Endothelial cell (in vitro differentiated cells): ENCODE results near the gene PRR36. TPM values are rescaled to one million over a fixed set of nuclear protein-coding genes. Genes with fewer than 3 reads are reported as not detected.
"Not testable (repeated sequence)": the region's sequence is repeated elsewhere in the genome, so short reads cannot be mapped to it uniquely, and the experiment has no call there.

ENCODE experiments used
- DNase-seq: peaks from one replicate; pipeline ENCODE4 v3.0.0; 2021; ENCODE audit warnings: low spot score
- H3K27ac Mint-ChIP-seq: one replicate; pipeline ENCODE4 v1.8.0; 2021; ENCODE audit warnings: mixed read lengths, inconsistent platforms; ENCODE audit not compliant: unreplicated experiment
- H3K27me3 Mint-ChIP-seq: one replicate; pipeline ENCODE4 v1.8.0; 2021; ENCODE audit warnings: mild to moderate bottlenecking, moderate library complexity, mixed read lengths, inconsistent platforms; ENCODE audit not compliant: unreplicated experiment
- H3K36me3 Mint-ChIP-seq: one replicate; pipeline ENCODE4 v1.8.0; 2021; ENCODE audit warnings: mild to moderate bottlenecking, low read depth, mixed read lengths, inconsistent platforms; ENCODE audit not compliant: unreplicated experiment
- H3K4me1 Mint-ChIP-seq: one replicate; pipeline ENCODE4 v1.8.0; 2021; ENCODE audit warnings: mild to moderate bottlenecking, mixed read lengths, inconsistent platforms; ENCODE audit not compliant: unreplicated experiment
- H3K4me3 Mint-ChIP-seq: one replicate; pipeline ENCODE4 v1.8.0; 2021; ENCODE audit warnings: mild to moderate bottlenecking, mixed read lengths, inconsistent platforms; ENCODE audit not compliant: unreplicated experiment
- H3K9me3 Mint-ChIP-seq: one replicate; pipeline ENCODE4 v1.8.0; 2021; ENCODE audit warnings: mixed read lengths, inconsistent platforms; ENCODE audit not compliant: unreplicated experiment
- total RNA-seq: library from RNA; stranded (reverse); fragmentation: NEBNext Ultra II Directional; extraction: Animal tissue kit (Norgen Biotek cat#: 25700); gene quantifications from one replicate; pipeline ENCODE4 v1.2.1, GENCODE V29; 2021; ENCODE audit not compliant: unreplicated experiment
- TF ChIP-seq, protein P1 (sequence below): fragments of 200-600 bp; sonication (generic); IDR thresholded peaks from one replicate; pipeline ENCODE4 v1.5.0; 2021; ENCODE audit warnings: antibody characterized with exemption; ENCODE audit not compliant: unreplicated experiment

Gene PRR36
- total RNA-seq, 1 donor from 2014 or later = 0.23 TPM

DNA sequence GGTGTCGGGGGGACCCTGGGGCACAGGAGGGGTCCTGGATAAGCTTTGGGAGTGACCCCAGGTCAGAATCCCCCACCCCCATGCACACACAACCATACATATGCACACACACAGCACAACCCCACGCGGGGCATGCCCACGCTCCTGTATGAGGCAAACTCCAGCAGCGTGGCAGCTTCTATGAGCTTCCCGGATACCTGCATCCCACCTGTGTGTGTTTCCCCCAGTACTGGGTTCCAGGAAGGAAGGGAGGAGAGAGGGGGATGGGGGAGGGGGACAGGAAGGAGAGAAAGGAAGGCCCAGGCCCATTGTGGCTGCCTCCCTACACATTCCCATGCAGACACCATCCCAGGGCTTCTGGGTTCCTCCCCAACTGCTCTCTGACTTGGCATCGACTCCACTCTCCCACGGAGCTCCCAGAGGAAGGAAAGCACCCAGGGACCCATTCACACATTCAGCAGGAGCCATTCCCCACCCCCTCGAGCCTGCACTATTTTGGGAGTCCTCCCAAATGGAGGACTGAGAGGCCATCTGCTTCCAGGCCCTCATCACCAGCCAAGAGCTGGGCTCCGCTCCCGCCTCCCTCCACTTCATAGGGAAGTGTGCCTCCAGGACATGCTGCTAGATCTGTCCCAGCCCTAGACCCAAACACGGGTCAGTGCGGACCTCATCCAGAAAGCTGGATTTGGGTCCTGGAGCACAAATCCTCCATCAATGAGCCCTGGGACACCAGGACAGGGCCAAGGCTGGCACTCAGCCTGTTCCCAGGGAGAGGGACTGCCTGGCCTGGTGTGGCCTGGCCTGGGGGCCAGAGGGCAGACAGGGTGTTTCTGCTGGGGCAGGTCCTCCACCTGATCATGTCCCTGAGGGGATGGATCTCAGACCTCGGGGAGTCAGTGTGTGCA is 13.2 kb downstream of the PRR36 start:
- peak overlapping the region; percentile 21 for H3K4me3 Mint-ChIP-seq

DNA sequence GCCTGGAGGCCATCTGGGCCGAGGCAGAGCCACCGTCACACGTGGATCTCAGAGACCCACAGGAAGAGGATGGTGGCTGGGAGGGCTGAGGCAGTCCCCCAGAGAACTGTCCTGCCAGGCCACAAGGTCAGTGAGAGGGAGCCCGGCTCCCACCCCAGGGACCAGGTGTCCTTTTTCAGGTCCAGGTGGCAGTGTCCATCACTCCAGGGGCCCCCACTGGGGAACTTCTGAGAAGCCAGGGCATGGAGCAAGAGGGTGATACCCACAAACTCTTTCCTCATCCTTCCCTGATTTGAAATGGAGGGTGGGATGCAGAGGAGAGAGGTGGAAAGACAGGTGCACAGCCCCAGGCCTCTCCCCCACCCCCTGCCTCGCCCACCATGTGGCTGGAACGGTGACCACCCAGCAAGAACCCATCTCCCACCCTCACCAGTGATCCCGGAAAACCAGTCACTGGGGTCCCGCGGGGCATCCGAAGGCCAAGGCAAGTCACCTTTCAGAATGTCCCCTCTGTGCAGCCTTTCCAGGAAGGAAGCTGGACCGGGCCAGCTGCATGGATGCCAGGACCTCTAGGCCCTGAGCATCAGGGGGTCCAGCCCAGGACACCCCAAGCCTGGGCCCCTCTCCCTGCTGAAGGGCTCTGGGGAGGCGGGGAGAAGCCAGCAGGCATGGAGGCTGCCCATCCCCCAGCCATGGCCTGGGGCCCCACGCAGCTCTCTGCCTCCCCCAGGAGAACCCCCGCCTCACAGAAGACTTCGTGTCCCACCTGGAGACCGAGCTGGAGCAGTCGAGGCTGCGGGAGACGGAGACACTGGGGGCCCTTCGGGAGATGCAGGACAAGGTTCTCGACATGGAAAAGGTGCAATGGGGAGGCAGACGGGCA is 14.1 kb downstream of the PRR36 start:
- no peak overlapping the region for H3K4me3 Mint-ChIP-seq
- TF ChIP-seq, protein P1, sequence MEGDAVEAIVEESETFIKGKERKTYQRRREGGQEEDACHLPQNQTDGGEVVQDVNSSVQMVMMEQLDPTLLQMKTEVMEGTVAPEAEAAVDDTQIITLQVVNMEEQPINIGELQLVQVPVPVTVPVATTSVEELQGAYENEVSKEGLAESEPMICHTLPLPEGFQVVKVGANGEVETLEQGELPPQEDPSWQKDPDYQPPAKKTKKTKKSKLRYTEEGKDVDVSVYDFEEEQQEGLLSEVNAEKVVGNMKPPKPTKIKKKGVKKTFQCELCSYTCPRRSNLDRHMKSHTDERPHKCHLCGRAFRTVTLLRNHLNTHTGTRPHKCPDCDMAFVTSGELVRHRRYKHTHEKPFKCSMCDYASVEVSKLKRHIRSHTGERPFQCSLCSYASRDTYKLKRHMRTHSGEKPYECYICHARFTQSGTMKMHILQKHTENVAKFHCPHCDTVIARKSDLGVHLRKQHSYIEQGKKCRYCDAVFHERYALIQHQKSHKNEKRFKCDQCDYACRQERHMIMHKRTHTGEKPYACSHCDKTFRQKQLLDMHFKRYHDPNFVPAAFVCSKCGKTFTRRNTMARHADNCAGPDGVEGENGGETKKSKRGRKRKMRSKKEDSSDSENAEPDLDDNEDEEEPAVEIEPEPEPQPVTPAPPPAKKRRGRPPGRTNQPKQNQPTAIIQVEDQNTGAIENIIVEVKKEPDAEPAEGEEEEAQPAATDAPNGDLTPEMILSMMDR = no peak
- no peak overlapping the region for H3K27ac Mint-ChIP-seq
- no peaks in the 10 kb centered on the region for H3K9me3 Mint-ChIP-seq
- H3K27me3 Mint-ChIP-seq = peaks cover 18% of the 10 kb centered on the region
- DNase-seq = no peak
- peaks cover 11% of the 10 kb centered on the region for H3K4me1 Mint-ChIP-seq
- no peaks in the 10 kb centered on the region for H3K36me3 Mint-ChIP-seq

More for the DNA sequence above, 13.2 kb downstream of the PRR36 start:
- Mint-ChIP-seq H3K4me1 (peaks cover 11% of the 10 kb centered on the region), H3K27me3 (peaks cover 22% of the 10 kb centered on the region), H3K36me3 (no peaks in the 10 kb centered on the region), H3K27ac (no peak overlapping the region), H3K9me3 (no peaks in the 10 kb centered on the region)
- no peak for DNase-seq
- TF ChIP-seq, protein P1 = no peak

DNA sequence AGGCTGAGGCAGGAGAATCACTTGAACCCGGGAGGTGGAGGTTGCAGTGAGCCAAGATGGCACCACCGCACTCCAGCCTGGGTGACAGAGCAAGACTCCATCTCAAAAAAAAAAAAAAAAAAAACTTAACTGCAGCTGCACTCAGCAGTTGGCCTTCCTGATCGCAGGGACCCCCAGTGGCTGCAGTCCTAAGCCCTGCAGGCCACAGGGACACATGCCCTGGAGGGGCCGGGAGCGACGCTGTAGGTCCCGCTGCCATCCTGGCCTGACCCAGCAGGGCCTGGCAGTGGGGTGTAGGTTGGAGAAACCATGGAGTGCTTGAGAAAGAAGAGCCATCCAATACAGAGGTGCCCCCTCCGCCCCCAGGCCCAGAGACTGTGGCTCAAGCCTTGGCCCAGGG is 15.1 kb downstream of the PRR36 start:
- not testable (repeated sequence) for H3K9me3 Mint-ChIP-seq, DNase-seq, H3K36me3 Mint-ChIP-seq, H3K27ac Mint-ChIP-seq, H3K4me3 Mint-ChIP-seq
- H3K27me3 Mint-ChIP-seq = peaks cover 12% of the 10 kb centered on the region
- H3K4me1 Mint-ChIP-seq = peaks cover 11% of the 10 kb centered on the region

DNA sequence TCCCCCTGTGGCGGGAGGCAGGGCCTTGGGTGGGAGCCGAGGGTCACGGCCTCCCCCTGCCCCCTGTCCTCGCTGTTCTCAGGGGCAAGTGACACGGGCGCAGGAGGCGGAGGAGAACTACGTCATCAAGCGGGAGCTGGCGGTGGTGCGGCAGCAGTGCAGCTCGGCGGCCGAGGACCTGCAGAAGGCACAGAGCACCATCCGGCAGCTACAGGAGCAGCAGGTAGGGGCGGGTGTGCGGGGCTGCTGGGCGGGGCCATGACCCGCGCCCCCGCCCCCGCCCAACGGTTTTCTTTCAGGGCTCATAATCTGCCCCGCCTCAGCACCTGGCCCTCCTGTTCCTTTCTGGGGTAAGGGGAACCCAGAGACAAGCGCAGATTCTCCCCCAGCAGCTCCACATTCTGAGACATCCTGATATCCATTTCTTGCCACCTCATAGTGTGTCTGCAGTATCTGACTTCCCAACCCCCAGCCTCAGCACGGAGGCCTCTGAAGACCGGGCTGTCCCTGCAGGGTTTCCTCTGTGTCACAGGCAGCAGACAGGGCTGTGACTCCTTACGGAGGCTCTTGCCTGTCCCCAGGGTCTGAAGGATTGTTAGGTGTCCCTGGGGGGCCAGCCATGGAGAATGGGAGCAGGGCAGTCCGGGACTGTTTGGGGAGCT is 15.9 kb downstream of the PRR36 start:
- peaks cover 11% of the 10 kb centered on the region for H3K4me1 Mint-ChIP-seq
- DNase-seq = peak; percentile 50
- H3K36me3 Mint-ChIP-seq = no peaks in the 10 kb centered on the region
- TF ChIP-seq, protein P1 = no peak
- no peak overlapping the region for H3K4me3 Mint-ChIP-seq
- H3K27ac Mint-ChIP-seq = no peak overlapping the region
- no peaks in the 10 kb centered on the region for H3K9me3 Mint-ChIP-seq
- peaks cover 10% of the 10 kb centered on the region for H3K27me3 Mint-ChIP-seq

DNA sequence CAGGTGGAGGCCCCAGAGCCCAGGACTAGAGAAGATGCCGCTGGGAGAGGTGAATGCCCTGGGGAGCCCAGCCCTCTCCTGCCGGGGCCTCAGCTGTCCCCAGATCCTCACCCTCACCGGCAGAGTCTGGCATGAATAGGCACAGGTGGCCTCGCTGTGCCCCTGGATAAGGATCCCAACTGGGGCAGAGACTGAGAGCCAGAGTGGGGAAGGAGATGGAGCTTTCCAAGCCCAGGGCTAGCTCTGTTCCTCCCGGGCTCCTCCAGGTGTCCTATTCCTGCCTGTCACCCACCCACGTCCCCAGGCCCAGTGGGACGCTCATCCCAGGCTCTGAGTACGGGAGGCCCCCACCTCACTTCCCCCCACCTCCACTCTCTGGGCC is 16.5 kb downstream of the PRR36 start:
- no peak overlapping the region for H3K4me3 Mint-ChIP-seq
- TF ChIP-seq, protein P1 = no peak
- peaks cover 11% of the 10 kb centered on the region for H3K4me1 Mint-ChIP-seq
- no peaks in the 10 kb centered on the region for H3K36me3 Mint-ChIP-seq
- DNase-seq = no peak
- H3K27me3 Mint-ChIP-seq = peaks cover 10% of the 10 kb centered on the region
- no peaks in the 10 kb centered on the region for H3K9me3 Mint-ChIP-seq
- H3K27ac Mint-ChIP-seq = no peak overlapping the region
